Astrocyte of the cerebellum (primary cell): Measurements from ENCODE around the gene CLNK.
A peak's percentile ranks its signal among the peaks of the same experiment; 100 is the strongest.

ENCODE experiments used
- DNase-seq: peaks from one replicate; pipeline ENCODE4 v3.0.0-alpha.2; 2011; ENCODE audit warnings: low read depth
- H3K4me3 ChIP-seq: 2 replicates; pipeline ENCODE4 v1.5.1; 2011; ENCODE audit warnings: mild to moderate bottlenecking, low read depth, low read length, moderate library complexity
- in situ Hi-C: cut with HindIII; loops from 2 replicates; pipeline ENCODE4 v1.10.0; 2017; ENCODE audit warnings: low sequenced_read_pairs
- TF ChIP-seq, protein P1 (sequence below): IDR thresholded peaks from 2 replicates; pipeline ENCODE4 v1.5.1; 2012; ENCODE audit warnings: low read length, low read depth, moderate library complexity, mild to moderate bottlenecking; ENCODE audit errors: missing control alignments

Gene CLNK

GRCh38 chr4:10662937-10663336 is 21.6 kb downstream of the CLNK start:
- no peak for DNase-seq
- TF ChIP-seq, protein P1, sequence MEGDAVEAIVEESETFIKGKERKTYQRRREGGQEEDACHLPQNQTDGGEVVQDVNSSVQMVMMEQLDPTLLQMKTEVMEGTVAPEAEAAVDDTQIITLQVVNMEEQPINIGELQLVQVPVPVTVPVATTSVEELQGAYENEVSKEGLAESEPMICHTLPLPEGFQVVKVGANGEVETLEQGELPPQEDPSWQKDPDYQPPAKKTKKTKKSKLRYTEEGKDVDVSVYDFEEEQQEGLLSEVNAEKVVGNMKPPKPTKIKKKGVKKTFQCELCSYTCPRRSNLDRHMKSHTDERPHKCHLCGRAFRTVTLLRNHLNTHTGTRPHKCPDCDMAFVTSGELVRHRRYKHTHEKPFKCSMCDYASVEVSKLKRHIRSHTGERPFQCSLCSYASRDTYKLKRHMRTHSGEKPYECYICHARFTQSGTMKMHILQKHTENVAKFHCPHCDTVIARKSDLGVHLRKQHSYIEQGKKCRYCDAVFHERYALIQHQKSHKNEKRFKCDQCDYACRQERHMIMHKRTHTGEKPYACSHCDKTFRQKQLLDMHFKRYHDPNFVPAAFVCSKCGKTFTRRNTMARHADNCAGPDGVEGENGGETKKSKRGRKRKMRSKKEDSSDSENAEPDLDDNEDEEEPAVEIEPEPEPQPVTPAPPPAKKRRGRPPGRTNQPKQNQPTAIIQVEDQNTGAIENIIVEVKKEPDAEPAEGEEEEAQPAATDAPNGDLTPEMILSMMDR = no peak
- in situ Hi-C loops = no loop called here
- no peak overlapping the region for H3K4me3 ChIP-seq

- no peak overlapping the region for H3K4me3 ChIP-seq
- in situ Hi-C loops = no loop called here
- TF ChIP-seq, protein P1 = no peak
- no peak for DNase-seq
Measured at GRCh38 chr4:10661047-10661446, 23.5 kb downstream of the CLNK start.

- H3K4me3 ChIP-seq = no peak overlapping the region
- DNase-seq = no peak
- TF ChIP-seq, protein P1 = no peak
- in situ Hi-C loops = no loop called here
Measured at GRCh38 chr4:10659251-10659650, 25.3 kb downstream of the CLNK start.

DNA sequence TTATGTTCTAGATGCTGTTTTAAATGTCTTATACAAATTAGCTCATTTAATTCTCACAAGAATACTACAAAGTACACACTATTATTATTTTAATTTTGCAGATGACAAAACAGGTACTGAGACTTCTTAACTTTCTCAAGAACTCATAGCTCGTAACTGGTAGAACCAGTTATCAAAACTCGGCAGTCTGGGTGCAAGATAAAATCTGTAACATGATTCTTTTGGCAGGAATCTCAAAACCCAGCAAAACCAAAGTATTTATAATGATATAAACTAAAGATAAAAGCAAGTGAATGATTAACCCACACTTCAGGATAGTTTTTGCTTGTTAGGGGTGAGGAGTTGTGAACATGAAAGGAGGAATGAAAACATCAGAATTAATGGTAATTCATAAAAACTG is 27.6 kb downstream of the CLNK start:
- DNase-seq = peak; percentile 3

DNA sequence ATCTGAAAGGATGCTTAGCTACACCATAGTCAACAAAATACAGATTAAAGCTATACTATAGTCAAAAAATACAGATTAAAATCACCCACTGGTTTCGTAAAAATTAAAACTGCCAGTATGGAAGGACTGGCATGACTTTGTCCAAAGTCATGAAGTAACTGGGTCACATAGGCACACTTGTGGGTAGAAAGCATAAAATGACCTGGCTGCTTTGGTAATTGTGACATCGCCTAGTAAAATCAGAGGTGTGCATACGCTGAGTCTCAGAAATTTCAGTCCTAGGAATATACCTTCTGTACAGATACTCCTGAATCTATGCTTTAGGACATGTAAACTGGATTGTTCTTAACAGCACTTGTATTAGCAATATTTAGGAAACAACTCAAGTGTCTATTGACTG is 28.1 kb downstream of the CLNK start:
- DNase-seq = no peak
- TF ChIP-seq, protein P1 = no peak
- no peak overlapping the region for H3K4me3 ChIP-seq
- in situ Hi-C loops = no loop called here

More for the DNA sequence above, 27.6 kb downstream of the CLNK start:
- no peak overlapping the region for H3K4me3 ChIP-seq
- TF ChIP-seq, protein P1 = no peak
- in situ Hi-C loops = no loop called here

GRCh38 chr4:10655968-10656367 is 28.6 kb downstream of the CLNK start:
- DNase-seq = peak; percentile 46
- TF ChIP-seq, protein P1 = no peak
- in situ Hi-C loops = no loop called here
- no peak overlapping the region for H3K4me3 ChIP-seq

GRCh38 chr4:10648479-10648878 is 36.1 kb downstream of the CLNK start:
- DNase-seq = no peak
- in situ Hi-C loops = no loop called here
- H3K4me3 ChIP-seq = no peak overlapping the region
- TF ChIP-seq, protein P1 = no peak
